H1 (cell line): ENCODE measurements around the gene LRRC4C.

Source experiments
- CHD1 ChIP-seq: IDR thresholded peaks from 2 replicates; pipeline ENCODE4 v1.6.1; 2012; ENCODE audit warnings: low read depth, low read length, improper control_type of control experiment
- CTCF ChIP-seq, 3 experiments: IDR thresholded peaks; 1 replicate in 2 of 3; 2 replicates in 1 of 3; pipeline versions ENCODE4 v1.5.1 to v1.6.1; 2011; ENCODE audit warnings: low read length in 3 of 3, mild to moderate bottlenecking in 3 of 3, inconsistent platforms in 2 of 3, low read depth in 1 of 3, moderate library complexity in 1 of 3; ENCODE audit not compliant: insufficient read depth in 1 of 3; ENCODE audit errors: control extremely low read depth in 1 of 3
- EZH2 ChIP-seq: fragments of 200-600 bp; sonication (generic); IDR thresholded peaks from 2 replicates; pipeline ENCODE4 v1.7.1; 2012; ENCODE audit warnings: low read depth, mild to moderate bottlenecking, moderate library complexity, low read length, inconsistent platforms; ENCODE audit not compliant: severe bottlenecking
- FOSL1 ChIP-seq: IDR thresholded peaks from 2 replicates; pipeline ENCODE4 v1.6.1; 2011; ENCODE audit warnings: mild to moderate bottlenecking, low read depth, low read length, moderate library complexity; ENCODE audit not compliant: insufficient read depth
- GTF2F1 ChIP-seq: IDR thresholded peaks from 2 replicates; pipeline ENCODE4 v1.6.1; 2012; ENCODE audit warnings: low read depth, low read length, improper control_type of control experiment, borderline replicate concordance
- JUND ChIP-seq: IDR thresholded peaks from 2 replicates; pipeline ENCODE4 v1.6.1; 2011; ENCODE audit warnings: mild to moderate bottlenecking, improper control_type of control experiment, low read length
- RBBP5 ChIP-seq: IDR thresholded peaks from 2 replicates; pipeline ENCODE4 v1.7.1; 2012; ENCODE audit warnings: low read depth, mild to moderate bottlenecking, inconsistent platforms, low read length, moderate library complexity, borderline replicate concordance
- RFX5 ChIP-seq: IDR thresholded peaks from 2 replicates; pipeline ENCODE4 v1.6.1; 2011; ENCODE audit warnings: low read depth, low read length, improper control_type of control experiment, borderline replicate concordance
- SIN3A ChIP-seq, 2 experiments: IDR thresholded peaks in 1 of 2; conservative IDR thresholded peaks in 1 of 2; 2 replicates each; pipeline ENCODE4 v1.6.1; 2011 to 2012; ENCODE audit warnings: low read length in 2 of 2, improper control_type of control experiment in 1 of 2, low read depth in 1 of 2, mild to moderate bottlenecking in 1 of 2
- SIX5 ChIP-seq: IDR thresholded peaks from 2 replicates; pipeline ENCODE4 v1.6.1; 2011; ENCODE audit warnings: mild to moderate bottlenecking, low read depth, low read length
- USF2 ChIP-seq: IDR thresholded peaks from 2 replicates; pipeline ENCODE4 v1.6.1; 2011; ENCODE audit warnings: low read length, improper control_type of control experiment
- YY1 ChIP-seq: IDR thresholded peaks from 2 replicates; pipeline ENCODE4 v1.6.1; 2011; ENCODE audit warnings: low read depth, mild to moderate bottlenecking, low read length

- TF ChIP-seq RFX5 (no peak), JUND (no peak), YY1 (no peak), EZH2 (no peak), CTCF (IDR thresholded peaks at IDR 0.05; ENCODE audit: control extremely low read depth in 1 of 3, insufficient read depth in 1 of 3, low read depth in 1 of 3, low read length in 3 of 3) (no peak), SIX5 (no peak), FOSL1 (no peak), SIN3A (conservative IDR thresholded peaks at IDR 0.05 in 1 of 2, IDR thresholded peaks at IDR 0.05 in 1 of 2; ENCODE audit: low read depth in 1 of 2, low read length in 2 of 2) (no peak), CHD1 (no peak), USF2 (no peak), RBBP5 (no peak), GTF2F1 (no peak)
Observed at GRCh38 chr11:40291329-40291728, 1168.1 kb downstream of the LRRC4C start.
